Erythroblast (primary cell): ENCODE measurements around the gene RNF123.

Experiments used
- GATA1 ChIP-seq: IDR thresholded peaks from 2 replicates; pipeline ENCODE4 v1.6.1; 2011; ENCODE audit warnings: low read depth, mild to moderate bottlenecking, control low read depth, low read length, moderate library complexity
- POLR2A ChIP-seq: IDR thresholded peaks from 2 replicates; pipeline ENCODE4 v1.6.1; 2011; ENCODE audit warnings: mild to moderate bottlenecking, low read length

DNA sequence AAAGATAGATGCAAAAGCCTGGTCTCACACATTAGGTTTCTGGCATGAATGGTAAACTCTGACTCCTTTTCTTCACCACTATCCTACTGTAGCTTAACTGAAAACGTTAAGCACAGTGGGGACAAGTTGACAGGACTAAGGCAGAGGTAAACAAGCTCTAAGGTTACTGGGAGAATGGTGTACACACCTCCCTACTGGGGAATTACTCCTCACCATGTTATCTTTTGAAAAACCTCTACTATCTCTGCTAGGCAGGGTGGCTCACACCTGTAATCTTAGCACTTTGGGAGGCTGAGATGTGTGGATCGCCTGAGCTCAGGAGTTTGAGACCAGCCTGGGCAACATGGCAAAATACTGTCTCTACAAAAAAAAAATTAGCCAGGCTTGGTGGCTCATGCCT is 67.8 kb downstream of the RNF123 start:
- TF ChIP-seq POLR2A (no peak), GATA1 (no peak)
